Mesenchymal stem cell (in vitro differentiated cells and primary cell): ENCODE results near the gene SCFD2.
"Not testable (repeated sequence)": the region's sequence is repeated elsewhere in the genome, so short reads cannot be mapped to it uniquely, and the experiment has no call there.

Experiments
- DNase-seq: peaks from one replicate; pipeline ENCODE4 v3.0.0-alpha.2; 2013
- H2AFZ ChIP-seq: one replicate; pipeline ENCODE4 v1.6.1; 2013; ENCODE audit warnings: low read depth, mild to moderate bottlenecking, control low read depth, inconsistent platforms, low read length, moderate library complexity
- H2AK5ac ChIP-seq: 2 replicates; pipeline ENCODE4 v1.6.1; 2013; ENCODE audit warnings: low read length, moderate library complexity, mild to moderate bottlenecking, inconsistent platforms; ENCODE audit not compliant: severe bottlenecking
- H2BK120ac ChIP-seq: one replicate; pipeline ENCODE4 v1.6.1; 2013; ENCODE audit warnings: low read depth, mild to moderate bottlenecking, inconsistent platforms, low read length, moderate library complexity
- H2BK12ac ChIP-seq, 2 experiments: one replicate each; pipeline ENCODE4 v1.6.1; 2013; ENCODE audit warnings: inconsistent platforms in 2 of 2, low read length in 2 of 2, mild to moderate bottlenecking in 2 of 2, moderate library complexity in 2 of 2, control low read depth in 1 of 2
- H2BK15ac ChIP-seq: one replicate; pipeline ENCODE4 v1.6.1; 2013; ENCODE audit warnings: mild to moderate bottlenecking, low read depth, inconsistent platforms; ENCODE audit not compliant: poor library complexity, severe bottlenecking
- H2BK5ac ChIP-seq: 2 replicates; pipeline ENCODE4 v1.6.1; 2013; ENCODE audit warnings: low read depth, mild to moderate bottlenecking, low read length, control low read depth, inconsistent platforms; ENCODE audit not compliant: poor library complexity, severe bottlenecking
- H3K14ac ChIP-seq, 2 experiments: one replicate each; pipeline ENCODE4 v1.6.1; 2013; ENCODE audit warnings: inconsistent platforms in 2 of 2, low read length in 2 of 2, control low read depth in 1 of 2, mild to moderate bottlenecking in 1 of 2, moderate library complexity in 1 of 2
- H3K18ac ChIP-seq, 2 experiments: one replicate each; pipeline ENCODE4 v1.6.1; 2013; ENCODE audit warnings: inconsistent platforms in 2 of 2, low read length in 2 of 2, control low read depth in 1 of 2, low read depth in 1 of 2, mild to moderate bottlenecking in 1 of 2
- H3K23ac ChIP-seq, 2 experiments: one replicate each; pipeline ENCODE4 v1.6.1; 2013; ENCODE audit warnings: inconsistent platforms in 2 of 2, low read length in 2 of 2, mild to moderate bottlenecking in 2 of 2, moderate library complexity in 2 of 2, control low read depth in 1 of 2
- H3K27ac ChIP-seq: 2 replicates; pipeline ENCODE4 v1.5.1; 2013; ENCODE audit warnings: mild to moderate bottlenecking, moderate library complexity, low read length, control low read depth, inconsistent platforms; ENCODE audit not compliant: poor library complexity, severe bottlenecking
- H3K27me3 ChIP-seq, 2 experiments: 2 replicates each; pipeline versions ENCODE4 v1.6.1 to v1.7.0; 2013; ENCODE audit warnings: low read length in 2 of 2, mild to moderate bottlenecking in 2 of 2, moderate library complexity in 2 of 2, control low read depth in 1 of 2, inconsistent platforms in 1 of 2; ENCODE audit not compliant: control insufficient read depth in 1 of 2, insufficient read depth in 1 of 2
- H3K36me3 ChIP-seq, 2 experiments: 2 replicates each; pipeline versions ENCODE4 v1.6.1 to v1.7.0; 2013; ENCODE audit warnings: low read length in 2 of 2, control low read depth in 1 of 2, inconsistent platforms in 1 of 2, low read depth in 1 of 2, mild to moderate bottlenecking in 1 of 2; ENCODE audit not compliant: insufficient read depth in 2 of 2, control insufficient read depth in 1 of 2
- H3K4ac ChIP-seq, 2 experiments: one replicate each; pipeline ENCODE4 v1.6.1; 2013; ENCODE audit warnings: inconsistent platforms in 2 of 2, low read length in 2 of 2, mild to moderate bottlenecking in 2 of 2, moderate library complexity in 2 of 2, control low read depth in 1 of 2, low read depth in 1 of 2
- H3K4me1 ChIP-seq: 2 replicates; pipeline ENCODE4 v1.6.1; 2013; ENCODE audit warnings: low read depth, low read length, control low read depth; ENCODE audit not compliant: control insufficient read depth, insufficient read depth
- H3K4me2 ChIP-seq: 2 replicates; pipeline ENCODE4 v1.6.1; 2013; ENCODE audit warnings: low read length, mild to moderate bottlenecking, inconsistent platforms; ENCODE audit not compliant: poor library complexity, severe bottlenecking
- H3K4me3 ChIP-seq, 2 experiments: 2 replicates each; pipeline versions ENCODE4 v1.5.1 to v1.7.0; 2013; ENCODE audit warnings: low read length in 2 of 2, mild to moderate bottlenecking in 2 of 2, control low read depth in 1 of 2, low read depth in 1 of 2; ENCODE audit not compliant: insufficient read depth in 1 of 2
- H3K79me1 ChIP-seq: replicated peaks from 2 replicates; pipeline ENCODE4 v1.6.1; 2013; ENCODE audit warnings: mild to moderate bottlenecking, control low read depth, low read length, inconsistent platforms; ENCODE audit not compliant: poor library complexity, severe bottlenecking
- H3K9ac ChIP-seq: 2 replicates; pipeline ENCODE4 v1.7.0; 2013; ENCODE audit warnings: mild to moderate bottlenecking, low read length, moderate library complexity
- H3K9me3 ChIP-seq: 2 replicates; pipeline ENCODE4 v1.7.0; 2013; ENCODE audit warnings: mild to moderate bottlenecking, low read length; ENCODE audit not compliant: control insufficient read depth
- H4K8ac ChIP-seq: one replicate; pipeline ENCODE4 v1.6.1; 2013; ENCODE audit warnings: inconsistent platforms, mild to moderate bottlenecking, low read length, moderate library complexity
- H4K91ac ChIP-seq: one replicate; pipeline ENCODE4 v1.6.1; 2013; ENCODE audit warnings: mild to moderate bottlenecking, low read length, inconsistent platforms
- WGBS: methylation state at CpG from one replicate; pipeline ENCODE4 v1.1.7; 2013; ENCODE audit warnings: mixed read lengths; 5-methylcytosine and 5-hydroxymethylcytosine counted together

SCFD2 gene

GRCh38 chr4:53346392-53346791 lies 19.5 kb downstream of the SCFD2 start:
- Histone ChIP-seq H3K36me3 (peaks cover 0 to 16% of the 10 kb centered on the region in 2 experiments), H3K9ac (peak overlapping the region; percentile 36)
- H3K27me3 ChIP-seq, H2BK12ac ChIP-seq, H4K91ac ChIP-seq, H3K27ac ChIP-seq, H3K18ac ChIP-seq, H3K79me1 ChIP-seq, H2AK5ac ChIP-seq, H4K8ac ChIP-seq, DNase-seq, H2BK5ac ChIP-seq, H3K14ac ChIP-seq, H3K4me3 ChIP-seq, H3K23ac ChIP-seq, H3K4me2 ChIP-seq, H2BK15ac ChIP-seq, H2BK120ac ChIP-seq, H2AFZ ChIP-seq, H3K4ac ChIP-seq, H3K9me3 ChIP-seq, H3K4me1 ChIP-seq: not testable (repeated sequence)
- 100% methylated on average over 2 of the region's 2 CpGs for WGBS

GRCh38 chr4:53340145-53340544 lies 25.7 kb downstream of the SCFD2 start:
- H2AFZ ChIP-seq, DNase-seq: not testable (repeated sequence)

GRCh38 chr4:53334916-53335315 lies 30.9 kb downstream of the SCFD2 start:
- H3K14ac ChIP-seq, H3K27ac ChIP-seq, H3K9me3 ChIP-seq, H3K18ac ChIP-seq, H3K23ac ChIP-seq, H3K79me1 ChIP-seq, H4K8ac ChIP-seq, H2BK120ac ChIP-seq, H3K9ac ChIP-seq, H3K27me3 ChIP-seq, H3K4me1 ChIP-seq, H2AK5ac ChIP-seq, DNase-seq, H2AFZ ChIP-seq, H3K4me3 ChIP-seq, H2BK5ac ChIP-seq, H2BK15ac ChIP-seq, H3K4ac ChIP-seq, H3K4me2 ChIP-seq, H2BK12ac ChIP-seq, H4K91ac ChIP-seq, H3K36me3 ChIP-seq: not testable (repeated sequence)
- 95% methylated on average over 6 of the region's 6 CpGs for WGBS

More at GRCh38 chr4:53340145-53340544, 25.7 kb downstream of the SCFD2 start:
- H3K14ac ChIP-seq, H3K23ac ChIP-seq, H3K36me3 ChIP-seq, H3K4me1 ChIP-seq, H3K4ac ChIP-seq, H3K18ac ChIP-seq, H4K91ac ChIP-seq, H2BK5ac ChIP-seq, H2AK5ac ChIP-seq, H3K9ac ChIP-seq, H3K9me3 ChIP-seq, H3K27me3 ChIP-seq, H2BK15ac ChIP-seq, H3K4me2 ChIP-seq, H2BK120ac ChIP-seq, H3K79me1 ChIP-seq, H4K8ac ChIP-seq, H3K27ac ChIP-seq, H3K4me3 ChIP-seq: not testable (repeated sequence)
- 96% methylated on average over 12 of the region's 12 CpGs for WGBS
- peak overlapping the region in 1 of 2 experiments; percentile 52 for H2BK12ac ChIP-seq

GRCh38 chr4:53326535-53326934 lies 39.3 kb downstream of the SCFD2 start:
- Histone ChIP-seq H4K91ac (no peak overlapping the region), H2AFZ (no peak overlapping the region), H4K8ac (no peak overlapping the region), H3K27ac (no peak overlapping the region), H2BK120ac (no peak overlapping the region), H2AK5ac (no peak overlapping the region), H3K4me3 (no peak overlapping the region), H3K4ac (no peak overlapping the region), H3K23ac (no peak overlapping the region), H2BK12ac (no peak overlapping the region), H2BK5ac (no peak overlapping the region), H3K36me3 (peaks cover 5% of the 10 kb centered on the region in 2 experiments), H3K14ac (no peak overlapping the region), H3K79me1 (peaks cover 8% of the 10 kb centered on the region), H3K9me3 (no peaks in the 10 kb centered on the region), H3K4me1 (peaks cover 5% of the 10 kb centered on the region), H3K4me2 (no peak overlapping the region), H2BK15ac (no peak overlapping the region), H3K9ac (no peak overlapping the region), H3K27me3 (no peaks in the 10 kb centered on the region), H3K18ac (no peak overlapping the region)
- DNase-seq = no peak
- WGBS = 100% methylated on average over 2 of the region's 3 CpGs
